ENCODE measurements around the gene SULT4A1. TPM values are rescaled to one million over a fixed set of nuclear protein-coding genes. Genes with fewer than 3 reads are reported as not detected.

Gene SULT4A1
- total RNA-seq, 1 donor from 2014 or later = 2.9 TPM

DNA sequence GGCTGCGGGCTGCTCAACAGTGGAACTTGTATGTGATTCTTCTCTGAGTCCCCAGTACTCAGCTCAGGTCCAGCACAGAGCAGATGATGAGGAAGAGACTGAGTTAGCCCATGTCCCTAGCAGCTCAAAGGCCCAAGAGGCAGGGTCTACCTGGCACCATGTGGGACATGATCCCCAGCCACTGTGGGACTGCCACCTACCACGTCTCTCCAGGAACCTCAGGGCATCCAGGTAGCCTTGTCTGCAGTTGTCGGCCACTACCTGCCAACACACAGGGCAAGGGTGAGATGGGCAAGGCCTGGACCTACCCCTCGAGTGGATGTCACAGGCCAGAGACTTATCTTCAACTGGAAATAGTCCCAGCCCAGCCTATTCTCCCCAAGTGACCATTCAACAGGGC lies 25.1 kb upstream of the SULT4A1 start:
- H3K4me3 Mint-ChIP-seq (ENCODE audit: unreplicated experiment) = no peak overlapping the region
- peaks cover 3% of the 10 kb centered on the region for H3K4me1 Mint-ChIP-seq (ENCODE audit: low read depth)
- H3K36me3 Mint-ChIP-seq (ENCODE audit: low read depth) = peaks cover 1% of the 10 kb centered on the region
- peak; percentile 74 for DNase-seq (ENCODE audit: low spot score)
- TF ChIP-seq, protein P1, sequence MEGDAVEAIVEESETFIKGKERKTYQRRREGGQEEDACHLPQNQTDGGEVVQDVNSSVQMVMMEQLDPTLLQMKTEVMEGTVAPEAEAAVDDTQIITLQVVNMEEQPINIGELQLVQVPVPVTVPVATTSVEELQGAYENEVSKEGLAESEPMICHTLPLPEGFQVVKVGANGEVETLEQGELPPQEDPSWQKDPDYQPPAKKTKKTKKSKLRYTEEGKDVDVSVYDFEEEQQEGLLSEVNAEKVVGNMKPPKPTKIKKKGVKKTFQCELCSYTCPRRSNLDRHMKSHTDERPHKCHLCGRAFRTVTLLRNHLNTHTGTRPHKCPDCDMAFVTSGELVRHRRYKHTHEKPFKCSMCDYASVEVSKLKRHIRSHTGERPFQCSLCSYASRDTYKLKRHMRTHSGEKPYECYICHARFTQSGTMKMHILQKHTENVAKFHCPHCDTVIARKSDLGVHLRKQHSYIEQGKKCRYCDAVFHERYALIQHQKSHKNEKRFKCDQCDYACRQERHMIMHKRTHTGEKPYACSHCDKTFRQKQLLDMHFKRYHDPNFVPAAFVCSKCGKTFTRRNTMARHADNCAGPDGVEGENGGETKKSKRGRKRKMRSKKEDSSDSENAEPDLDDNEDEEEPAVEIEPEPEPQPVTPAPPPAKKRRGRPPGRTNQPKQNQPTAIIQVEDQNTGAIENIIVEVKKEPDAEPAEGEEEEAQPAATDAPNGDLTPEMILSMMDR (IDR thresholded peaks at IDR 0.05) = no peak
- H3K9me3 Mint-ChIP-seq (ENCODE audit: low read depth) = no peaks in the 10 kb centered on the region
- H3K27ac Mint-ChIP-seq (ENCODE audit: unreplicated experiment) = no peak overlapping the region
- H3K27me3 Mint-ChIP-seq (ENCODE audit: low read depth) = peaks cover 52% of the 10 kb centered on the region

DNA sequence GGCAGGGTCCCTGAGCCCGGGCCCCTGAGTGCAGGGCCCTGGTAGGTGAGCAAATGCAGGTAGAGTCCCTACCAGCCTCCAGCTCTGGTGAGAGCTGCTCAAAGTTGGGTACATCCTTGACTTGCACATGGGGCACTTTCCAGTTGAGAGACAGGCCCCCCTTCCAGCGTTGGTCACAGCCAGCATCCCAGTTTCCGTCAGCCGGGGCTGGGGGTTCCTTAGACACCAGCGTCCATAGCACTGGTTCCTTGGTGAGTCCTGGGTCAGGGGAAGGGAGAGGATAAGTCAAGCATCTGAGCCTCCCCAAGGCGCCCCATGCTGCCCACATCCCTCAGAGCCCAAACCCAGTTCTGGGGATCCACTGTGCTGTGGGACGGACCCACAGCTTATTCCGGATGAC lies 23.9 kb upstream of the SULT4A1 start:
- Mint-ChIP-seq H3K4me1 (ENCODE audit: low read depth) (peaks cover under 1% of the 10 kb centered on the region), H3K9me3 (ENCODE audit: low read depth) (no peaks in the 10 kb centered on the region), H3K4me3 (ENCODE audit: unreplicated experiment) (no peak overlapping the region), H3K27me3 (ENCODE audit: low read depth) (peaks cover 44% of the 10 kb centered on the region), H3K27ac (ENCODE audit: unreplicated experiment) (no peak overlapping the region), H3K36me3 (ENCODE audit: low read depth) (peaks cover 1% of the 10 kb centered on the region)
- TF ChIP-seq, protein P1 (IDR thresholded peaks at IDR 0.05) = no peak
- peak; percentile 69 for DNase-seq (ENCODE audit: low spot score)

DNA sequence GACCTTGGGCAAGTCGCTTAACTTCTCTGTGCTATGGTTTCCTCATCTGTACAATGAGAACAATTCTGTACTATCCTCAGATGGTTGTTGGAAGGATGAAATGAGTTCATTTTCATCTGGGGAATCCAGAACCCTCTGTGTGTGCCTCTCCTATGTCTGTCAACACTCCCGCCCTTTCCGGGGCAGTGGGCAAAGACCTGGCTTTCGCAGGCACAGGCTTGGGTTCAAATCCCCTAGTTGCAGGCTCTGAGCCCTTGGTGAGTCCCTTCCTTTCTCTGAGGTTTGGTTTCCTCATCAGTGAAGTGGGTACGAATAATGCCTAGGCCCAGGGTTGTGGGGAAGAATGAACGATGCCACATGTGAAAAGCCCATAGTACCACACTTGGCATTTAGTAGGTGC lies 23.5 kb upstream of the SULT4A1 start:
- TF ChIP-seq, protein P1 (IDR thresholded peaks at IDR 0.05) = no peak
- Mint-ChIP-seq H3K9me3 (ENCODE audit: low read depth) (no peaks in the 10 kb centered on the region), H3K36me3 (ENCODE audit: low read depth) (peaks cover 1% of the 10 kb centered on the region), H3K27ac (ENCODE audit: unreplicated experiment) (no peak overlapping the region), H3K27me3 (ENCODE audit: low read depth) (peaks cover 41% of the 10 kb centered on the region), H3K4me3 (ENCODE audit: unreplicated experiment) (no peak overlapping the region), H3K4me1 (ENCODE audit: low read depth) (no peaks in the 10 kb centered on the region)
- peak; percentile 53 for DNase-seq (ENCODE audit: low spot score)

DNA sequence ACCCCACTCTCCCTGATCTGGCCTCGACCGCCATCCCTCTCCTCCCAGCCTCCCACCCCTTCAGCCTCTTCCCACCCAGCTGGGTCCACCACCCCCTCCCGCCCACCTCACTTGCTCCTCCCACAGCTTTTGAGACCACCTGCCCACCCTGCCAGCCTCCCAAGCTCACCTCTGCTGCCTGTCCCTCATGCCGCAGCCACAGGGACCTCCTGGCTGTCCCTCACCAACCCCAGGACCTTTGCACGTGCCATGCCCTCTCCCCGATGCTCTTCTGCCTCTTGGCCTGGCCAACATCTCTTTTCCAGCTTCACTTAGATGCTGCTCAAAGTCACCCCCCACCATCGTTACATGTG lies 23.0 kb upstream of the SULT4A1 start:
- DNase-seq (ENCODE audit: low spot score) = peak; percentile 59
- Mint-ChIP-seq H3K4me3 (ENCODE audit: unreplicated experiment) (no peak overlapping the region), H3K9me3 (ENCODE audit: low read depth) (no peaks in the 10 kb centered on the region), H3K4me1 (ENCODE audit: low read depth) (no peaks in the 10 kb centered on the region), H3K36me3 (ENCODE audit: low read depth) (peaks cover 1% of the 10 kb centered on the region), H3K27ac (ENCODE audit: unreplicated experiment) (no peak overlapping the region), H3K27me3 (ENCODE audit: low read depth) (peaks cover 37% of the 10 kb centered on the region)
- TF ChIP-seq, protein P1 (IDR thresholded peaks at IDR 0.05) = peak; percentile 52

DNA sequence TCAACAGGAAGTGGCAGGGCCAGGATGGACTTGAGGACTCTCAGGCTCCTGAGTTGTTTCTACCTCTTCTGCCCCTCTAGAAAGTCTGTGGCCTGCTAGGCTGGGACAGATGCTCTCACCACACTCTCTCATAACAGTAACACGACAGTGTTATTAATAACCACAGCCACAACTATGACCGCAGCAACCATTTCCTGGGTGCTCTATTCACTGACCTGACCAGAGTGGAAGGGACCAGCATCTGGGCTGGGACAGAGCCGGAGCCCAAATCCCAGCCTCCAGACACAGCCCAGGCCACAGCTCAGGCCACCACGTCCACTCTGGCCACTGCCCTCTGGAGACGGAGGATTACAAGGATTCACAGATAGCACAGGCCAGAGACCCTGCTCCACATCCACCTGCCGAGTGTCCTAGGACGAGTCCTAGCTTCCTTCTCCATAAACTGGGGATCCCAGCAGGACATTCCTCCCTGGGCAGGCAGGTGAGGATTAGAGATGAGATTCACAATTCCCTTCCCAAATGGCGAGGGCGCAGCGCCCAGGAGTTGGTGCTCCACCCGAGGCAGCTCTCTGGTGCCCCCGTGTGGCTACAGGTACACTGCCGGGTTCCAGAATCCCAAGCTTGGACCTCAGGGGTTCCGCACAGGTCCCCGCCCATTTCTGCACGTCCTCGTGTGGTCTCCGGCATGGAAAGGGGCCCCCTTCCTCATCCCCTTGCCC lies 22.4 kb upstream of the SULT4A1 start:
- no peaks in the 10 kb centered on the region for H3K4me1 Mint-ChIP-seq (ENCODE audit: low read depth)
- peak; percentile 73 for DNase-seq (ENCODE audit: low spot score)
- H3K27ac Mint-ChIP-seq (ENCODE audit: unreplicated experiment) = no peak overlapping the region
- peaks cover 35% of the 10 kb centered on the region for H3K27me3 Mint-ChIP-seq (ENCODE audit: low read depth)
- H3K9me3 Mint-ChIP-seq (ENCODE audit: low read depth) = no peaks in the 10 kb centered on the region
- TF ChIP-seq, protein P1 (IDR thresholded peaks at IDR 0.05) = peak; percentile 88
- H3K36me3 Mint-ChIP-seq (ENCODE audit: low read depth) = peaks cover 1% of the 10 kb centered on the region
- H3K4me3 Mint-ChIP-seq (ENCODE audit: unreplicated experiment) = no peak overlapping the region
